Measurements from ENCODE around the gene SPRYD3.
"Not testable (repeated sequence)": the region's sequence is repeated elsewhere in the genome, so short reads cannot be mapped to it uniquely, and the experiment has no call there.

The SPRYD3 gene

GRCh38 chr12:53042607-53043454, 36.4 kb downstream of the SPRYD3 start:
- H3K9ac ChIP-seq (ENCODE audit: low read length) = no peak overlapping the region
- H3K9me3 ChIP-seq (ENCODE audit: low read length) = no peaks in the 10 kb centered on the region
- peaks cover 31% of the 10 kb centered on the region for H3K36me3 ChIP-seq (ENCODE audit: insufficient read depth, low read length)
- H3K4me1 ChIP-seq (ENCODE audit: insufficient read depth, low read length) = peaks cover 26% of the 10 kb centered on the region
- no peak overlapping the region for H3K4me3 ChIP-seq (ENCODE audit: low read depth in 1 of 2, low read length in 2 of 2)
- H3K27ac ChIP-seq (ENCODE audit: low read depth, low read length) = peak overlapping the region; percentile 42
- no peaks in the 10 kb centered on the region for H3K27me3 ChIP-seq (ENCODE audit: control insufficient read depth in 1 of 2, insufficient read depth in 2 of 2, low read length in 2 of 2)

GRCh38 chr12:53039851-53040250, 39.3 kb downstream of the SPRYD3 start:
- Histone ChIP-seq H3K9me3 (ENCODE audit: low read length) (no peaks in the 10 kb centered on the region), H3K27ac (ENCODE audit: low read depth, low read length) (no peak overlapping the region), H3K4me3 (ENCODE audit: low read depth in 1 of 2, low read length in 2 of 2) (no peak overlapping the region), H3K4me1 (ENCODE audit: insufficient read depth, low read length) (peaks cover 7% of the 10 kb centered on the region), H3K36me3 (ENCODE audit: insufficient read depth, low read length) (peaks cover 50% of the 10 kb centered on the region), H3K9ac (ENCODE audit: low read length) (no peak overlapping the region), H3K27me3 (ENCODE audit: control insufficient read depth in 1 of 2, insufficient read depth in 2 of 2, low read length in 2 of 2) (no peaks in the 10 kb centered on the region)

- Histone ChIP-seq H3K27me3 (ENCODE audit: control insufficient read depth in 1 of 2, insufficient read depth in 2 of 2, low read length in 2 of 2) (no peaks in the 10 kb centered on the region), H3K9ac (ENCODE audit: low read length) (no peak overlapping the region), H3K9me3 (ENCODE audit: low read length) (no peaks in the 10 kb centered on the region), H3K36me3 (ENCODE audit: insufficient read depth, low read length) (peaks cover 57% of the 10 kb centered on the region), H3K4me1 (ENCODE audit: insufficient read depth, low read length) (no peaks in the 10 kb centered on the region), H3K27ac (ENCODE audit: low read depth, low read length) (no peak overlapping the region), H3K4me3 (ENCODE audit: low read depth in 1 of 2, low read length in 2 of 2) (no peak overlapping the region)
These were observed 42.4 kb downstream of the SPRYD3 start for GRCh38 chr12:53036802-53037201.

- Histone ChIP-seq H3K4me3 (ENCODE audit: low read depth in 1 of 2, low read length in 2 of 2) (no peak overlapping the region), H3K27ac (ENCODE audit: low read depth, low read length) (no peak overlapping the region), H3K36me3 (ENCODE audit: insufficient read depth, low read length) (peaks cover 65% of the 10 kb centered on the region), H3K27me3 (ENCODE audit: control insufficient read depth in 1 of 2, insufficient read depth in 2 of 2, low read length in 2 of 2) (no peaks in the 10 kb centered on the region), H3K9ac (ENCODE audit: low read length) (no peak overlapping the region), H3K4me1 (ENCODE audit: insufficient read depth, low read length) (no peaks in the 10 kb centered on the region), H3K9me3 (ENCODE audit: low read length) (no peaks in the 10 kb centered on the region)
These were observed 44.7 kb downstream of the SPRYD3 start for GRCh38 chr12:53034459-53034858.

- H3K4me3 ChIP-seq (ENCODE audit: low read depth in 1 of 2, low read length in 2 of 2); H3K9me3 ChIP-seq (ENCODE audit: low read length); H3K9ac ChIP-seq (ENCODE audit: low read length); H3K27ac ChIP-seq (ENCODE audit: low read depth, low read length); H3K4me1 ChIP-seq (ENCODE audit: insufficient read depth, low read length); H3K27me3 ChIP-seq (ENCODE audit: control insufficient read depth in 1 of 2, insufficient read depth in 2 of 2, low read length in 2 of 2): not testable (repeated sequence)
- H3K36me3 ChIP-seq (ENCODE audit: insufficient read depth, low read length) = peaks cover 59% of the 10 kb centered on the region
These were observed 45.4 kb downstream of the SPRYD3 start for GRCh38 chr12:53033832-53034231.

GRCh38 chr12:53031616-53032015, 47.6 kb downstream of the SPRYD3 start:
- H3K36me3 ChIP-seq (ENCODE audit: insufficient read depth, low read length) = peaks cover 50% of the 10 kb centered on the region
- H3K4me3 ChIP-seq (ENCODE audit: low read depth in 1 of 2, low read length in 2 of 2) = no peak overlapping the region
- H3K9ac ChIP-seq (ENCODE audit: low read length) = no peak overlapping the region
- no peaks in the 10 kb centered on the region for H3K9me3 ChIP-seq (ENCODE audit: low read length)
- H3K4me1 ChIP-seq (ENCODE audit: insufficient read depth, low read length) = no peaks in the 10 kb centered on the region
- H3K27me3 ChIP-seq (ENCODE audit: control insufficient read depth in 1 of 2, insufficient read depth in 2 of 2, low read length in 2 of 2) = no peaks in the 10 kb centered on the region
- no peak overlapping the region for H3K27ac ChIP-seq (ENCODE audit: low read depth, low read length)

- not testable (repeated sequence) for H3K4me1 ChIP-seq (ENCODE audit: insufficient read depth, low read length); H3K9me3 ChIP-seq (ENCODE audit: low read length); H3K27me3 ChIP-seq (ENCODE audit: control insufficient read depth in 1 of 2, insufficient read depth in 2 of 2, low read length in 2 of 2); H3K9ac ChIP-seq (ENCODE audit: low read length); H3K4me3 ChIP-seq (ENCODE audit: low read depth in 1 of 2, low read length in 2 of 2); H3K27ac ChIP-seq (ENCODE audit: low read depth, low read length)
- H3K36me3 ChIP-seq (ENCODE audit: insufficient read depth, low read length) = peaks cover 58% of the 10 kb centered on the region
These were observed 52.2 kb downstream of the SPRYD3 start for GRCh38 chr12:53027014-53027413.

- no peaks in the 10 kb centered on the region for H3K27me3 ChIP-seq (ENCODE audit: control insufficient read depth in 1 of 2, insufficient read depth in 2 of 2, low read length in 2 of 2)
- no peak overlapping the region for H3K27ac ChIP-seq (ENCODE audit: low read depth, low read length)
- H3K9ac ChIP-seq (ENCODE audit: low read length) = no peak overlapping the region
- no peak overlapping the region for H3K4me3 ChIP-seq (ENCODE audit: low read depth in 1 of 2, low read length in 2 of 2)
- no peaks in the 10 kb centered on the region for H3K4me1 ChIP-seq (ENCODE audit: insufficient read depth, low read length)
- no peaks in the 10 kb centered on the region for H3K9me3 ChIP-seq (ENCODE audit: low read length)
- H3K36me3 ChIP-seq (ENCODE audit: insufficient read depth, low read length) = peaks cover 59% of the 10 kb centered on the region
These were observed 53.9 kb downstream of the SPRYD3 start for GRCh38 chr12:53025250-53025649.

GRCh38 chr12:53014709-53015108, 64.5 kb downstream of the SPRYD3 start:
- H3K27ac ChIP-seq (ENCODE audit: low read depth, low read length) = no peak overlapping the region
- peaks cover 17% of the 10 kb centered on the region for H3K36me3 ChIP-seq (ENCODE audit: insufficient read depth, low read length)

More at GRCh38 chr12:53014709-53015108, 64.5 kb downstream of the SPRYD3 start:
- peaks cover 17% of the 10 kb centered on the region for H3K4me1 ChIP-seq (ENCODE audit: insufficient read depth, low read length)
- no peaks in the 10 kb centered on the region for H3K27me3 ChIP-seq (ENCODE audit: control insufficient read depth in 1 of 2, insufficient read depth in 2 of 2, low read length in 2 of 2)
- no peak overlapping the region for H3K9ac ChIP-seq (ENCODE audit: low read length)
- no peaks in the 10 kb centered on the region for H3K9me3 ChIP-seq (ENCODE audit: low read length)
- no peak overlapping the region for H3K4me3 ChIP-seq (ENCODE audit: low read depth in 1 of 2, low read length in 2 of 2)

Measured in muscle layer of colon (tissue), 2 donors.